Measurements from ENCODE around the gene STK31. TPM values are rescaled to one million over a fixed set of nuclear protein-coding genes. Genes with fewer than 3 reads are reported as not detected.

The STK31 gene
- total and polyA plus RNA-seq, 10 of the 15 experiments (the other 5 are each of a cell fraction or from before 2014, with no cell fraction given), result 0.08 to 0.49 (median 0.17) TPM; not detected in 1

DNA sequence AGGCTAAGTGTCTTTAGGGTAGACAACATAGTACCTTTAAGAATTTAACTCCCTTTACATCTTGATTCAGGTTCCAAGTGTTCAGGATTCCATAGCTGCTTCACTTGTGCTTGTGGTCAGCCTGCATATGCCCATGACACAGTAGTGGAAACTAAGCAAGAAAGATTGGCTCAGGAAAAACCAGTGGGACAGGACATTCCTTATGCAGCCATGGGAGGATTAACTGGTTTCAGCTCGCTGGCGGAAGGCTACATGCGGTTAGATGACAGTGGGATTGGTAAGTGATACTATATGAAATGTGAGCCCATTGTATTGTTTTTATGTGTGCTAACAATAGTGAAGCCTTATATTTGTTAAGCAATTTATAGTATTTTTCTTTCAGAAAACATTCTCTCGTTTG lies 18.7 kb upstream of the STK31 start:
- DNase-seq (ENCODE audit: low read depth, low spot score) (no peak), ATAC-seq (no peak), FAIRE-seq (no peak)
- BruUV-seq (replicated peaks), result no TSS peak
- no peaks in the 10 kb centered on the region; the same call in 1 of the 3 replicates for H3K9me3 ChIP-seq (replicated peaks; ENCODE audit: control insufficient read depth, insufficient read depth, low read length)
- TF ChIP-seq, protein P1, sequence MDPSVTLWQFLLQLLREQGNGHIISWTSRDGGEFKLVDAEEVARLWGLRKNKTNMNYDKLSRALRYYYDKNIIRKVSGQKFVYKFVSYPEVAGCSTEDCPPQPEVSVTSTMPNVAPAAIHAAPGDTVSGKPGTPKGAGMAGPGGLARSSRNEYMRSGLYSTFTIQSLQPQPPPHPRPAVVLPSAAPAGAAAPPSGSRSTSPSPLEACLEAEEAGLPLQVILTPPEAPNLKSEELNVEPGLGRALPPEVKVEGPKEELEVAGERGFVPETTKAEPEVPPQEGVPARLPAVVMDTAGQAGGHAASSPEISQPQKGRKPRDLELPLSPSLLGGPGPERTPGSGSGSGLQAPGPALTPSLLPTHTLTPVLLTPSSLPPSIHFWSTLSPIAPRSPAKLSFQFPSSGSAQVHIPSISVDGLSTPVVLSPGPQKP (IDR thresholded peaks at IDR 0.05; ENCODE audit: low read depth, low read length), result no peak
- TF ChIP-seq, protein P2, sequence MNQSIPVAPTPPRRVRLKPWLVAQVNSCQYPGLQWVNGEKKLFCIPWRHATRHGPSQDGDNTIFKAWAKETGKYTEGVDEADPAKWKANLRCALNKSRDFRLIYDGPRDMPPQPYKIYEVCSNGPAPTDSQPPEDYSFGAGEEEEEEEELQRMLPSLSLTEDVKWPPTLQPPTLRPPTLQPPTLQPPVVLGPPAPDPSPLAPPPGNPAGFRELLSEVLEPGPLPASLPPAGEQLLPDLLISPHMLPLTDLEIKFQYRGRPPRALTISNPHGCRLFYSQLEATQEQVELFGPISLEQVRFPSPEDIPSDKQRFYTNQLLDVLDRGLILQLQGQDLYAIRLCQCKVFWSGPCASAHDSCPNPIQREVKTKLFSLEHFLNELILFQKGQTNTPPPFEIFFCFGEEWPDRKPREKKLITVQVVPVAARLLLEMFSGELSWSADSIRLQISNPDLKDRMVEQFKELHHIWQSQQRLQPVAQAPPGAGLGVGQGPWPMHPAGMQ (IDR thresholded peaks at IDR 0.05; ENCODE audit: borderline replicate concordance), result no peak
- no peak overlapping the region for H3K27ac ChIP-seq (ENCODE audit: control insufficient read depth, insufficient read depth)
- POLR2A ChIA-PET, result no interaction called here
- in situ Hi-C loops (cut with MboI) (no loop called here), intact Hi-C loops (cut with micrococcal nuclease; ENCODE audit: unreplicated experiment) (no loop called here)
- CTCF ChIA-PET, result interaction anchor here (0.8 kb wide), 1 partner anchor 12 kb away, joined by 4 read pairs; the partner anchor contains the start of gene FAM221A
- H3K4me2 ChIP-seq (ENCODE audit: control insufficient read depth, insufficient read depth), result no peak overlapping the region
- RAD21 ChIA-PET (ENCODE audit: unreplicated experiment), result no interaction called here
- 92% methylated on average over 4 of the region's 4 CpGs for WGBS (ENCODE audit: insufficient coverage, insufficient replicate concordance, low lambda C conversion rate, missing lambda C conversion rate)
- no peak overlapping the region for H3K4me3 ChIP-seq
- H3K36me3 ChIP-seq (ENCODE audit: control insufficient read depth in 2 of 2, insufficient read depth in 2 of 2, low read length in 1 of 2), result peaks cover 0 to 6% of the 10 kb centered on the region in 2 experiments
- no peaks in the 10 kb centered on the region for H4K20me1 ChIP-seq (ENCODE audit: control insufficient read depth, insufficient read depth)
- no peaks in the 10 kb centered on the region for H3K79me2 ChIP-seq (ENCODE audit: control insufficient read depth, insufficient read depth, low read length)
- no peak overlapping the region for H2AFZ ChIP-seq (ENCODE audit: control insufficient read depth, low read depth, low read length)
- no peaks in the 10 kb centered on the region; the same call in 1 of the 2 replicates for H3K4me1 ChIP-seq (ENCODE audit: control insufficient read depth, insufficient read depth, low read length)
- H3K9ac ChIP-seq (ENCODE audit: control insufficient read depth, insufficient read depth, low read length), result no peak overlapping the region
- no peaks in the 10 kb centered on the region for H3K27me3 ChIP-seq (replicated peaks in 1 of 2; ENCODE audit: control insufficient read depth in 2 of 2, insufficient read depth in 2 of 2, low read length in 1 of 2)
- SMC1A ChIA-PET (ENCODE audit: uncharacterized antibody, unreplicated experiment), result interaction anchor here (0.7 to 1.4 kb wide), 4 partner anchors 8 to 97 kb away, joined by 3 read pairs; no protein-coding TSS in a partner anchor

DNA sequence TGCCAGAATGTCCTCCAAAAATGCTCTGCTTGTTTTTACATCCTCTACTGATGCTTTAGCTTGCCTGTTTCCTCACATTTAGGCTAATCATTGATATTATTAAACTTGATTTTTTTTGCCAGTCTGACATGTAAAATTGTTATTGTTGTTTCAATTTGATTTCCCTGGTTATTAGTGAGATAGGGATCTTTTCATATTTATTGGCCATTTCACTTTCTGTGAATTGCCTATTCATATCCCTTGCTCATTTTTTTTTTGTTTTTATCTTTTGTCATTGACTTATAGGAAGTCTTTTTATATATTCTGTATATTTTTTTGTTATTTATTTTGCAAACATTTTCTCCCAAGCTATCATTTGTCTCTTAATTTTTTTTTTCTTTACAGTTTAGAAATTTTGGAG lies 16.8 kb upstream of the STK31 start:
- H3K4me2 ChIP-seq (ENCODE audit: control insufficient read depth, insufficient read depth), result no peak overlapping the region
- peaks cover 0 to 6% of the 10 kb centered on the region in 2 experiments for H3K36me3 ChIP-seq (ENCODE audit: control insufficient read depth in 2 of 2, insufficient read depth in 2 of 2, low read length in 1 of 2)
- TF ChIP-seq KLF5 (IDR thresholded peaks at IDR 0.05; ENCODE audit: partially characterized antibody), result no peak
- no peak for TF ChIP-seq GATAD2B (conservative IDR thresholded peaks at IDR 0.05; ENCODE audit: low read depth)
- TF ChIP-seq STAT3 (IDR thresholded peaks at IDR 0.05; ENCODE audit: low read depth, low read length), result no peak
- TF ChIP-seq YY1 (IDR thresholded peaks at IDR 0.05; ENCODE audit: low read depth, low read length), result no peak
- TF ChIP-seq HDAC6 (IDR thresholded peaks at IDR 0.05; ENCODE audit: unreplicated experiment), result no peak
- no peak for TF ChIP-seq POLR2A (IDR thresholded peaks at IDR 0.05; ENCODE audit: low read depth, low read length)
- no peak for TF ChIP-seq SP1 (IDR thresholded peaks at IDR 0.05; ENCODE audit: low read depth, low read length)
- no peak for TF ChIP-seq NRF1 (conservative IDR thresholded peaks at IDR 0.05; ENCODE audit: low read depth, low read length)
- no peak for TF ChIP-seq IKZF2 (IDR thresholded peaks at IDR 0.05)
- no peak for TF ChIP-seq TCF7 (IDR thresholded peaks at IDR 0.05; ENCODE audit: borderline replicate concordance)
- TF ChIP-seq SMAD1 (IDR thresholded peaks at IDR 0.05; ENCODE audit: low read depth, partially characterized antibody), result no peak
- no peak for TF ChIP-seq MEF2B (IDR thresholded peaks at IDR 0.05; ENCODE audit: partially characterized antibody, poor library complexity, severe bottlenecking)
- no peak for TF ChIP-seq SRF (IDR thresholded peaks at IDR 0.05; ENCODE audit: low read depth in 2 of 2, low read length in 2 of 2)
- TF ChIP-seq BACH1 (IDR thresholded peaks at IDR 0.05; ENCODE audit: borderline replicate concordance), result no peak
- no peak for TF ChIP-seq EED (IDR thresholded peaks at IDR 0.05; ENCODE audit: low read depth)
- H4K20me1 ChIP-seq (ENCODE audit: control insufficient read depth, insufficient read depth), result no peaks in the 10 kb centered on the region
- no peaks in the 10 kb centered on the region for H3K4me1 ChIP-seq (ENCODE audit: control insufficient read depth, insufficient read depth, low read length)
- no peak overlapping the region for H3K27ac ChIP-seq (ENCODE audit: control insufficient read depth, insufficient read depth)
- no peaks in the 10 kb centered on the region for H3K27me3 ChIP-seq (replicated peaks in 1 of 2; ENCODE audit: control insufficient read depth in 2 of 2, insufficient read depth in 2 of 2, low read length in 1 of 2)
- ATAC-seq (no peak), FAIRE-seq (no peak), DNase-seq (ENCODE audit: low read depth, low spot score) (no peak)
- CTCF ChIA-PET, result interaction anchor here (0.7 to 7.9 kb wide), 5 partner anchors 10 to 146 kb away, joined by 3 to 148 read pairs (median 7); partner anchors contain the start of genes FAM221A and STK31
- intact Hi-C loops (cut with micrococcal nuclease; ENCODE audit: unreplicated experiment) (no loop called here), in situ Hi-C loops (cut with MboI) (no loop called here)
- RAD21 ChIA-PET (ENCODE audit: unreplicated experiment), result interaction anchor here (1.0 to 1.1 kb wide), 2 partner anchors 20 to 123 kb away, joined by 3 read pairs; no protein-coding TSS in a partner anchor
- no peak overlapping the region for H2AFZ ChIP-seq (ENCODE audit: control insufficient read depth, low read depth, low read length)
- POLR2A ChIA-PET, result no interaction called here
- H3K79me2 ChIP-seq (ENCODE audit: control insufficient read depth, insufficient read depth, low read length), result no peaks in the 10 kb centered on the region
- H3K9ac ChIP-seq (ENCODE audit: control insufficient read depth, insufficient read depth, low read length), result no peak overlapping the region
- no peak overlapping the region for H3K4me3 ChIP-seq
- no TSS peak for BruUV-seq (replicated peaks)
- SMC1A ChIA-PET (ENCODE audit: uncharacterized antibody, unreplicated experiment), result interaction anchor here (0.7 to 1.9 kb wide), 4 partner anchors 15 to 148 kb away, joined by 3 to 6 read pairs (median 4); no protein-coding TSS in a partner anchor
- H3K9me3 ChIP-seq (replicated peaks; ENCODE audit: control insufficient read depth, insufficient read depth, low read length), result no peaks in the 10 kb centered on the region; the same call in 1 of the 3 replicates

Measured in GM12878 (cell line).